Adrenal gland (tissue), 5 donors: ENCODE results near the gene HMOX2.

ENCODE experiments used
- CTCF ChIP-seq, 6 experiments: fragments of 450-650 bp in 4 of 6; fragments of 200-600 bp in 2 of 6; sonication (generic) in 1 of 6; IDR thresholded peaks; 1 replicate in 5 of 6; 2 replicates in 1 of 6; pipeline versions ENCODE4 v1.5.1 to v1.8.0; 2016 to 2021; ENCODE audit warnings: antibody characterized with exemption in 6 of 6, mild to moderate bottlenecking in 2 of 6, moderate library complexity in 1 of 6
- POLR2A ChIP-seq, 2 donors: fragments of 450-650 bp; IDR thresholded peaks; one replicate each; pipeline ENCODE4 v1.6.1; 2017; ENCODE audit warnings: antibody characterized with exemption in 2 of 2, mild to moderate bottlenecking in 2 of 2, moderate library complexity in 1 of 2
- donor health status: DM: no; HTN: no; CAD: no.

- no peak for TF ChIP-seq CTCF (IDR thresholded peaks at IDR 0.05)
- TF ChIP-seq POLR2A (IDR thresholded peaks at IDR 0.05), result no peak
Observed at GRCh38 chr16:4531811-4532210, 55.6 kb downstream of the HMOX2 start.
